Fibroblast of skin of left quadriceps (primary cell): Measurements from ENCODE around the gene ENAM.

Experiments used
- DNase-seq, 2 experiments: peaks; one replicate each; pipeline ENCODE4 v3.0.0-alpha.2; 2013; ENCODE audit warnings: low read depth in 2 of 2

The ENAM gene

DNA sequence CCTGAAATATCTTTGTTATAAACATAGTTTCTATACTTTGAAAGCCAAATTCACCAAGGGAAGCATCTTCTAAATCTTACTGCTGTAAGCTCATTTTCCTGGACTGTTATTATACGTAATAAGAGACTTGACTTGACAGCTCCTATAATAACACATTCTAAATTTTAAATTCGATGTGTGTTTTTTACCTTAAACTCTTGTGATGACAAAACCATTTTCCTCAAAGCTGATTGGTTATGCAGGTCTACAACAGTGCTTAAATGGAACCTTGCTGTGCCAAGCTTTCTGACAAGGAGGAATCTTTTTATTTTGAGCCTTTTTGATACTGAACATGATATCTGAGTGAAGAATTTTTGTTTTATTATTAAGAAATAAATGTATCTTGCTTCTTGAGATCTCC lies at the start of gene ENAM:
TSS of gene ENAM (plus strand) at position 301 of the 400 bp plus-strand sequence. CDS start 757 bp downstream, outside the sequence.
- no peak for DNase-seq

- no peak for DNase-seq
Observed at GRCh38 chr4:70581980-70582379, 46.6 kb upstream of the ENAM start.

GRCh38 chr4:70583952-70584834 lies 44.4 kb upstream of the ENAM start:
- no peak for DNase-seq

GRCh38 chr4:70586841-70587240 lies 41.7 kb upstream of the ENAM start:
- no peak for DNase-seq

DNA sequence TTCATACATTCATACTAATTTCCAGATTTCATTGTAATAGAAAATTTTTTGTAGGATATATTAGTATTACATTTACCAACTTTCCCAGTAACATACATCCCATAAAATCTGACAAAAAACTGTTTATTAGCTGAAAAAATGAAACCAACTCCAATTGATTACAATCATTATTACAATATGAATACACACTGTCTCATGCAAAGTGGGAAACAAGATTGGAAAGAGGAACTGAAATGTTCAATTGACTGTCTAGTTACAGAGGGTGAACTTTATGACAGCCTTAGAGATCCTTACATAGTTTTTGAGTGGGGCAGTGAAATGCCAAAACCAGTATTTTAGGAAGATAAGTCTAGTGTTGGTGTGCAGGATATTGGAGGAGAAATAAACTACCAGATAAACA lies 38.8 kb upstream of the ENAM start:
- no peak for DNase-seq

- no peak for DNase-seq
Observed at GRCh38 chr4:70591955-70592582, 36.5 kb upstream of the ENAM start, which contains the start of gene AMBN. Gene AMBN (plus strand): TSS chr4:70592256. CDS start chr4:70592359, 103 bp downstream.

- DNase-seq: no peak
Observed at GRCh38 chr4:70594196-70594595, 34.3 kb upstream of the ENAM start.

DNA sequence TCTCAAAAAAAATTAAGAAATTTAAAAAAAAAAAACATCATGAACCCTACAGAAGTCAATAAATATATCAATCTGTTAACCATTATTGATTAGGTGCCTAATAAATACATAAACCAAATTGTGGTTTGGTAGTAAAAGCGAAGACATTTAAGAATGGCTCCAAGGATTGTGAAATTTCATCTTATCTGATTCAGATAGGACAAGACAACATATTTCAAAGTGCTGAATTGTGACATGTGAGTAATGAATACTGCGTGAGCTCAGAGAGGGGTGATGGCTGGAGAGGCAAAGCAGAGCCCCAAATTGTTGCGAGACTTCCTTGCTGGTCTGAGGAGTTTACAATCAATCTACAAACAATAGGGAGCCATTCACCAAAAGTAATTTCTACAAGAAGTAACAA lies 28.2 kb upstream of the ENAM start:
- no peak for DNase-seq

DNA sequence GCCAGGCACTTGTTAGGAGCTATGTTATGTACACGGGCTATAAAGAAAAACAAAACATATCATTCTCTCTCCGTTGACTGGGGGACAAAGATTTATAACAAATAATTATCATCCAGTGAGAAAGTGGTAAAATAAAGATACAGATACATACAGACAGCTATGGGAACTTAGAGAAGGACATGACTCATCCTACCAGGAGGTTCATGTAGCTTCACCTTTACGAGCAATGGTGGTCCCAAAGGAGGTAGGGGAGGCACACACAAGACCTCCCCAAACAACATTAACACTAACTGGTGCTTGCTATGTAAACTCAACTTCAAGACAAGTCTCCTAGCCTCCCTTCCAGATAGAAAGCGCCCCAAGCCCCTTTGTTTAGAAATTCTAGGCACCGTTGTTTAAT lies 27.6 kb upstream of the ENAM start:
- DNase-seq: no peak

- peak; percentile 28 to 33 for DNase-seq
Observed at GRCh38 chr4:70601422-70602039, 27.0 kb upstream of the ENAM start.

GRCh38 chr4:70603856-70604255 lies 24.7 kb upstream of the ENAM start:
- no peak for DNase-seq

GRCh38 chr4:70606459-70606858 lies 22.1 kb upstream of the ENAM start:
- DNase-seq: no peak

- no peak for DNase-seq
Observed at GRCh38 chr4:70607334-70607853, 21.1 kb upstream of the ENAM start.

DNA sequence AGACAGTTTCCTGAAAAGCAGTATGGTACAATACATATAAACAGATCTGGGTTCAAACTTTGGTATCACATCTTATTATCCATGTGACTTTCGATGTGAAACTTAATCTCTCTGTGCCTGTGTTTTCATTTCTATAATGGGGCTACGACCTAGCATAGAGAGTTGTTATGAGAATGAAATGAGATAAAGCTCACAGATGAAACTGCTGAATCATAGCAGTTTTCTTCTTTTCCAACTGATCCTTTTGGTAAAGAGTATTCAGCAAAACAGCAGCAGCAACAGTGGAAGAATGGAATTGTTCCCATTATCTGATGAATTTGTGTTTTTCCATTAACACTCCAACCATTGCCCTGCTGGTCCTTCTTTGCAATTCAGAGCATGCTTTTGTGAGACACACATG lies 20.2 kb upstream of the ENAM start:
- no peak for DNase-seq

- no peak for DNase-seq
Observed at GRCh38 chr4:70613306-70614183, 15.0 kb upstream of the ENAM start.

- no peak for DNase-seq
Observed at GRCh38 chr4:70614184-70614555, 14.4 kb upstream of the ENAM start.

DNA sequence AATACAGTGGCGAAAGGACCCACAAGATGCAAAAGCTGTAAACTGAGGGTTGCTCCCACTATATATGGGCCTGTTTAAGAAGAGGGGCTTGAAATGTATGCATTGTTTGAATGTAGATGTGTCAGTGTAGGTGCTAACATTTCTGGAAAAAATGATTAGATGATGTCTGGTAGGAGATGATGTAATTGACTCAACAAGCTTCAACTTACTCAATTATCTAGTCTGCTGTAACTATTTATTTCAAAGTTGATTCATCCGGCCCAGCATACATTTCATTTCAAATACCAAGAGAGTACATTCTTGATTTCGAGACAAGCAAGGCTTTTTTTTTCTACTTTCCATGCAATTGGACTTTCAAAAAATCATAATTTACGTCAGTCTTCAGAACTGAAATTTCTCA lies 9.3 kb upstream of the ENAM start:
- no peak for DNase-seq

GRCh38 chr4:70619778-70620177 lies 8.8 kb upstream of the ENAM start:
- DNase-seq: no peak

DNA sequence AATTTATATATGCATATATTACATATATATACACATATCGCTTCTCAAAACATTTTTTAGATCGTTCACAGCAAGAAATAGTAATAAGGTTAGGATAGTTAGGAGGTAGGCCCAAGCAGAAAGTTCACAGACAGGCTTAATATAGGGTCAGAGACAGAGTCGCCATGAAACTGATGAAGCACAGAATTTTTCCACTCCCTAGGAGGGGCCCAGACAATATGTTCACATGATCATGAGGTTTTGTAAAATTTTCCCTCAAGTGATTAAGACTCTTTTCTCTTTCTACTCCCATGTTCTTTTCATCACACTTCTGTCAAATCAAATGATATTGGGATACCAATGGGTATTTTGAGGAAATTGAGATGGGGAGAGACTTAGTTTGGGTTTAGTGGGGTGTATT lies 5.2 kb upstream of the ENAM start:
- no peak for DNase-seq

GRCh38 chr4:70624226-70624793 lies 4.2 kb upstream of the ENAM start:
- DNase-seq: no peak

DNA sequence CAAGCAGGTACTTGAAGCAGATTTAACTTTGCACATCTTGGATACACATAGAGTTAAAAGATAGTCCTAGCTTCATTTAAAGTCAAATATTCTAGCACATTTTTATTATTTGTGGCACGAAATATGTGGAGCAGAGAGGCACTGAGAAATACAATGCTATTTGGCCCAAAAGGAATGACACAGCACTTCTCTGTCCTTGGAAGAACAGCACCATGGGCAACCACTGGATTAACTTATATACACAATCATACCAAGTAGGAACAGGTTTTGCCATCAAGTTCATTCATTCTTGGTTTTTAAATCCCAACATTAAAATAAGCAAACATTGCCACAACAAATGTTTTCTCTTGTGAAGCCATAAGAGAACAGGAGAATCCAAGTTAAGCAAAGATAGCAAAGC lies 924 bp upstream of the ENAM start:
- DNase-seq: no peak
